ENCODE data around the gene CYS1.

Gene CYS1

GRCh38 chr2:10064932-10065772, 15.1 kb downstream of the CYS1 start:
- H3K79me2 ChIP-seq (ENCODE audit: insufficient read depth, low read length): no peaks in the 10 kb centered on the region
- DNase-seq (no peak), ATAC-seq (ENCODE audit: insufficient read depth, low read depth) (no peak)
- no peaks in the 10 kb centered on the region for H3K27me3 ChIP-seq (ENCODE audit: insufficient read depth, low read length, poor library complexity)
- H3K9ac ChIP-seq (ENCODE audit: low read depth, low read length): no peak overlapping the region
- H3K4me3 ChIP-seq (ENCODE audit: low read depth in 1 of 2, low read length in 2 of 2): no peak overlapping the region
- no peak overlapping the region for H3K4me2 ChIP-seq (ENCODE audit: insufficient read depth, low read length)
- no peak overlapping the region for H3K27ac ChIP-seq (ENCODE audit: low read length)
- no peaks in the 10 kb centered on the region for H3K4me1 ChIP-seq (ENCODE audit: insufficient read depth, low read length)
- H4K20me1 ChIP-seq (ENCODE audit: insufficient read depth, low read length): no peaks in the 10 kb centered on the region
- no peaks in the 10 kb centered on the region for H3K36me3 ChIP-seq (ENCODE audit: insufficient read depth, low read length)
- H3K9me3 ChIP-seq (ENCODE audit: insufficient read depth, low read length, severe bottlenecking): no peaks in the 10 kb centered on the region
- H2AFZ ChIP-seq (ENCODE audit: low read depth, low read length): no peak overlapping the region
- TF ChIP-seq CTCF (IDR thresholded peaks at IDR 0.05; ENCODE audit: borderline replicate concordance, extremely low read depth, low read length, poor library complexity, severe bottlenecking) (no peak), EZH2 (IDR thresholded peaks at IDR 0.05; ENCODE audit: borderline replicate concordance, low read depth, low read length, severe bottlenecking) (no peak)

DNA sequence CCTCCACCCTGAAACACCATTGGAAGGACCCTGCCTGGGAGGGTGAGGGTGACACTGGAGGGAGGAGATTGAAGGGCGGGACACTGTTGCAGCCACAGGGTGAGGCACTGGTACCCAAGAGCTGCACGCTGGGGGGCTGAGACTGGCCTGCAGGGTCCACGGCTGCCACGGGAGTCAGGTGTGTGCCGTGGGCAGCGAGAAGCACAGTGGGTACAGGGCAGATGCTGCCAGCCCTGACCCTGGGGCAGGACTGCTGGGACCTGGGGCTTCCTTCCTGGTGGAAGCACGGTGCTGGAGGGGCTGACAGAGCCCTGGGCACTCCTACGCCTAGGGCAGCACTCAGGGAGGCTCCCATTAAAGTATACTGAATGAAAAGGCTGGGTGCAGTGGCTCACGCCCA, 16.6 kb downstream of the CYS1 start:
- TF ChIP-seq CTCF (IDR thresholded peaks at IDR 0.05; ENCODE audit: borderline replicate concordance, extremely low read depth, low read length, poor library complexity, severe bottlenecking) (no peak), EZH2 (IDR thresholded peaks at IDR 0.05; ENCODE audit: borderline replicate concordance, low read depth, low read length, severe bottlenecking) (no peak)
- Histone ChIP-seq H3K9me3 (ENCODE audit: insufficient read depth, low read length, severe bottlenecking) (no peaks in the 10 kb centered on the region), H2AFZ (ENCODE audit: low read depth, low read length) (no peak overlapping the region), H3K36me3 (ENCODE audit: insufficient read depth, low read length) (no peaks in the 10 kb centered on the region), H4K20me1 (ENCODE audit: insufficient read depth, low read length) (no peaks in the 10 kb centered on the region), H3K79me2 (ENCODE audit: insufficient read depth, low read length) (no peaks in the 10 kb centered on the region), H3K27me3 (ENCODE audit: insufficient read depth, low read length, poor library complexity) (no peaks in the 10 kb centered on the region), H3K4me3 (ENCODE audit: low read depth in 1 of 2, low read length in 2 of 2) (no peak overlapping the region), H3K9ac (ENCODE audit: low read depth, low read length) (no peak overlapping the region), H3K4me1 (ENCODE audit: insufficient read depth, low read length) (no peaks in the 10 kb centered on the region), H3K27ac (ENCODE audit: low read length) (no peak overlapping the region), H3K4me2 (ENCODE audit: insufficient read depth, low read length) (no peak overlapping the region)
- ATAC-seq (ENCODE audit: insufficient read depth, low read depth) (no peak), DNase-seq (no peak)

- H3K9me3 ChIP-seq (ENCODE audit: insufficient read depth, low read length, severe bottlenecking): no peaks in the 10 kb centered on the region
- TF ChIP-seq CTCF (IDR thresholded peaks at IDR 0.05; ENCODE audit: borderline replicate concordance, extremely low read depth, low read length, poor library complexity, severe bottlenecking) (no peak), EZH2 (IDR thresholded peaks at IDR 0.05; ENCODE audit: borderline replicate concordance, low read depth, low read length, severe bottlenecking) (no peak)
- no peak overlapping the region for H3K4me3 ChIP-seq (ENCODE audit: low read depth in 1 of 2, low read length in 2 of 2)
- H4K20me1 ChIP-seq (ENCODE audit: insufficient read depth, low read length): no peaks in the 10 kb centered on the region
- H2AFZ ChIP-seq (ENCODE audit: low read depth, low read length): no peak overlapping the region
- no peak overlapping the region for H3K4me2 ChIP-seq (ENCODE audit: insufficient read depth, low read length)
- H3K4me1 ChIP-seq (ENCODE audit: insufficient read depth, low read length): no peaks in the 10 kb centered on the region
- ATAC-seq (ENCODE audit: insufficient read depth, low read depth) (no peak), DNase-seq (no peak)
- H3K79me2 ChIP-seq (ENCODE audit: insufficient read depth, low read length): no peaks in the 10 kb centered on the region
- no peaks in the 10 kb centered on the region for H3K27me3 ChIP-seq (ENCODE audit: insufficient read depth, low read length, poor library complexity)
- H3K27ac ChIP-seq (ENCODE audit: low read length): no peak overlapping the region
- H3K9ac ChIP-seq (ENCODE audit: low read depth, low read length): no peak overlapping the region
- H3K36me3 ChIP-seq (ENCODE audit: insufficient read depth, low read length): no peaks in the 10 kb centered on the region
Measured at GRCh38 chr2:10062931-10063365, 17.3 kb downstream of the CYS1 start.

Data from DND-41 (cell line).